Measurements from ENCODE around the gene ACVR1.
A peak's percentile ranks its signal among the peaks of the same experiment; 100 is the strongest.

Gene ACVR1

DNA sequence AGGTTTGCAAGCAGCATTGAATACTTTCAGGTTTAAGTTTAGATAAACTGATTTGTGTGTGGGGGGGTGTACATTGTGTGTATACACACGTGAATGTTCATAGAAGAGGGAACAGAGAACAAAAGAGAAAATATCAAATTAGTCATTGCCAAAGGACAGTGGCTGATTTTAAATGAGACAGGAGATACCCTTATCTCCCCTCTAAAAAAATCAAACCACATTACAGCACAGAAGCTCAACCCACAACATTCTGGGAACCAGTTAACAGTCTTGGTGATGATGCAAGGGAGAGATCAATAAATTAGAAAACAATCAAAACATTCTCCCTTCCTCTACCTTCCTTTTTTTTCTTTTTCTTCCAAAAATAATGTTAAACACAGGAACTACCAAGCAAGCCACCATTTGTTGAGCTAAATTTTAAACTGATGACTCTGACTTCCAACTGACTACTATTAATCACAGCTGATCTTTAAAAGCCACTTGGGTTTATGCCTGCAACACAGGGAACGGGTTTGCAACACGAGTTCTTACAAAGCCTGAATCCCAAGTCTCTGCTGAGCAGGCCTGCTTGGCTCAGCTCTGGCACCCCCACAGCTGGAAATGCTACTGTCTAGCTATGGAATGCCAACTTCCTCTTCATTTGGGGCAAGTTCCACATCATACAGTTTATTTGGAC, 128.3 kb downstream of the ACVR1 start:
- H3K4me3 Mint-ChIP-seq: no peak overlapping the region
- H3K27me3 Mint-ChIP-seq: no peaks in the 10 kb centered on the region
- no peaks in the 10 kb centered on the region for H3K9me3 Mint-ChIP-seq
- peaks cover 20% of the 10 kb centered on the region for H3K4me1 Mint-ChIP-seq (ENCODE audit: low read depth)
- H3K36me3 Mint-ChIP-seq (ENCODE audit: low read depth): peaks cover 70% of the 10 kb centered on the region
- no peak overlapping the region for H3K27ac Mint-ChIP-seq
- DNase-seq: no peak

GRCh38 chr2:157747280-157747679, 128.8 kb downstream of the ACVR1 start:
- peaks cover 68% of the 10 kb centered on the region for H3K36me3 Mint-ChIP-seq (ENCODE audit: low read depth)
- H3K4me1 Mint-ChIP-seq (ENCODE audit: low read depth): peaks cover 25% of the 10 kb centered on the region
- no peak overlapping the region for H3K4me3 Mint-ChIP-seq
- H3K9me3 Mint-ChIP-seq: no peaks in the 10 kb centered on the region
- DNase-seq: no peak
- H3K27ac Mint-ChIP-seq: no peak overlapping the region
- H3K27me3 Mint-ChIP-seq: no peaks in the 10 kb centered on the region

DNA sequence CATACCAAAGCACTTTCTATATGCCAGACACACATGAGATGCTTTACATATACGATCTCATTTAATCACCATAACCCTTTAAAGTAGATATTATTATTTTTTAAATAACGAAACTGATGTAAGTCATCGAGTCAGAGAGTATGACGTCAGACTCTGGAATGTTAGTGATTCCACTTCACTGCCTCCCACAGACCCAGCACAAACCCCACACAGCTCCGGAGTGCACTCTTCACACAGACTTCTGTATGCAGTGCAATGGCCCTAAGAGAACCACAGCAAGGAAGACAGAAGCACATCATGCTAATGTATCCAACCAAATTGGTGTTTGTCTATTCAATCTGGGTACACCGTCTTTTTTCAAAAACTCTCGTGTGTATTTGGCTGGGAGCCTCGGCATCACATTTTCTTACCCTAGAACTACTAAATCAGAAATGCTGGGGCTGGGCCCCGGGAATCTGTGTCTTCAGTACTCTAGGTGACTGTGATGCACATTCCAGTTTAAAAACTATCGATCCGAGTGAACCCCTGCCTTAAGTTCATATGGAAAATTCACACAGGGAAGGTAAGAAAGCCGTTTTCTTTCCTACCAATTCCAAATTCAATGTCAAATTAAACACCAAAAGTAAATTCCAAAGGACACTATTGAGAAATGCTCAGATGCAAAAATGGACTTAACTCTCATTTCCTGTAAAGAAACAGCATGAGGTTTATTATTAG, 129.7 kb downstream of the ACVR1 start:
- Mint-ChIP-seq H3K4me3 (no peak overlapping the region), H3K36me3 (ENCODE audit: low read depth) (peaks cover 68% of the 10 kb centered on the region), H3K27ac (no peak overlapping the region), H3K9me3 (no peaks in the 10 kb centered on the region), H3K4me1 (ENCODE audit: low read depth) (peaks cover 32% of the 10 kb centered on the region), H3K27me3 (no peaks in the 10 kb centered on the region)
- no peak for DNase-seq

DNA sequence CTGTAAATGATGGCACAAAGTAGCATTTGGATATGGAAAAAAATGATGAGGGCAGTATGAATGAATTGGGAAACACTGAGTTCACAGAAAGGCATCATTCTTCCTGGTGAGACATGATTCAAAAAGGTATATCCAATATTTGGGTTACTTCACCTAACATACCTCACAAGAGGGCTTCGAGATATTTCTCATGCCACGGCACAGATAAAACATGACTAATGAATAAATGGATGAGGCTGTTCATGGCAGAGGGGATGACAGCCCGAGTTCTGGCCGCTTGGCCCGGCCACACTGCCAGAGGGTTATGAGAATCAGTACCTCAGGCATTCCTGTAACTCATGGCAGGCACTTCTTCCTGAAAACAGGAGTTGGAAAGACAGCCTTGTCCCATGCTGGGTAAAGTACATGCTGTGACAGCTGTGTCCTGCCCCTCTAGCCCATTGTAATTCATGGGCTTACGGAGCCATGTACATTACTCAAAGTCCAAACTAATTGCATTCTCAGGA, 131.5 kb downstream of the ACVR1 start:
- Mint-ChIP-seq H3K4me3 (no peak overlapping the region), H3K4me1 (ENCODE audit: low read depth) (peaks cover 32% of the 10 kb centered on the region), H3K9me3 (no peaks in the 10 kb centered on the region), H3K27ac (no peak overlapping the region), H3K27me3 (no peaks in the 10 kb centered on the region), H3K36me3 (ENCODE audit: low read depth) (peaks cover 60% of the 10 kb centered on the region)
- no peak for DNase-seq

GRCh38 chr2:157743051-157743450, 133.1 kb downstream of the ACVR1 start:
- H3K36me3 Mint-ChIP-seq (ENCODE audit: low read depth): peaks cover 61% of the 10 kb centered on the region
- DNase-seq: no peak
- no peak overlapping the region for H3K4me3 Mint-ChIP-seq
- H3K9me3 Mint-ChIP-seq: no peaks in the 10 kb centered on the region
- H3K4me1 Mint-ChIP-seq (ENCODE audit: low read depth): peaks cover 30% of the 10 kb centered on the region
- H3K27me3 Mint-ChIP-seq: no peaks in the 10 kb centered on the region
- peak overlapping the region; percentile 38 for H3K27ac Mint-ChIP-seq

DNA sequence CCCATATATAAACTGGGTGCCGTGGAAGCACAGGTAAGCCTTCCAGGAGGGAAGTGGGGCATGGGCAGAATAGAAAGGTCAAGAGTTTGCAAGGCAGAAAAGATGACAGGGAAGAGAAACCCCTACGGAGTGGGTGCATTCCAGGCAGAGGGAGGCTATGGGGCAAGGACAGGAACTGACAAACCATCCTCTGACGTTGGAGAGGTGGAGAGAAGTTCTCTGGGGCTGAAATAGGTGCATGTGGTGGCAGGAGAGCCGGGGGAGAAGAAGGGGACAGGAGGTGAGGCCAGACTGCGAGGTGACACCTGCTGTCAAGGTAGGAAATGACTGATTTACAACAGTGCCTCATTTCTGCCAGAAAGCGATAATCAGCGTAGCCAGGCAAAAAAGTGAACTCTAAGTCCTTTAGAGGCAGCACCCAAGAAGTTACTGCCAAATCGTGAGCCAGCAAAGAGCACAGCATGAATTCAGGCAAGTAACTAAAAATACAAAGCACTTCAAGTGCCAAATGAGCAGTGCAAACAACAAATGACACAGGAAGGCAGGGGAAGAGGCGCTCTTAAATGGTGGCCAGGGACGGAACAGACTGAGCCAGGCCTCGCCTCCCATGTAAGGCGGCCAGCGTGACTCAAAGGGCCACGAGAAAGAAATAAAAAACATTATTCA, 134.2 kb downstream of the ACVR1 start:
- Mint-ChIP-seq H3K9me3 (no peaks in the 10 kb centered on the region), H3K36me3 (ENCODE audit: low read depth) (peaks cover 65% of the 10 kb centered on the region), H3K4me1 (ENCODE audit: low read depth) (peaks cover 24% of the 10 kb centered on the region), H3K27ac (no peak overlapping the region), H3K4me3 (no peak overlapping the region), H3K27me3 (no peaks in the 10 kb centered on the region)
- no peak for DNase-seq

GRCh38 chr2:157737656-157738055, 138.5 kb downstream of the ACVR1 start:
- Mint-ChIP-seq H3K4me1 (ENCODE audit: low read depth) (peaks cover 10% of the 10 kb centered on the region), H3K36me3 (ENCODE audit: low read depth) (peaks cover 83% of the 10 kb centered on the region), H3K27me3 (no peaks in the 10 kb centered on the region), H3K9me3 (no peaks in the 10 kb centered on the region), H3K4me3 (no peak overlapping the region), H3K27ac (no peak overlapping the region)
- DNase-seq: no peak

GRCh38 chr2:157735532-157735931, 140.6 kb downstream of the ACVR1 start:
- Mint-ChIP-seq H3K27me3 (no peaks in the 10 kb centered on the region), H3K4me1 (ENCODE audit: low read depth) (no peaks in the 10 kb centered on the region), H3K36me3 (ENCODE audit: low read depth) (peaks cover 91% of the 10 kb centered on the region), H3K4me3 (no peak overlapping the region), H3K27ac (no peak overlapping the region), H3K9me3 (peaks cover 5% of the 10 kb centered on the region)
- no peak for DNase-seq

- no peaks in the 10 kb centered on the region for H3K27me3 Mint-ChIP-seq
- peaks cover 17% of the 10 kb centered on the region for H3K9me3 Mint-ChIP-seq
- H3K4me3 Mint-ChIP-seq: no peak overlapping the region
- no peaks in the 10 kb centered on the region for H3K4me1 Mint-ChIP-seq (ENCODE audit: low read depth)
- H3K27ac Mint-ChIP-seq: no peak overlapping the region
- DNase-seq: no peak
- peaks cover 93% of the 10 kb centered on the region for H3K36me3 Mint-ChIP-seq (ENCODE audit: low read depth)
These were observed 142.9 kb downstream of the ACVR1 start for GRCh38 chr2:157733263-157733662.

GRCh38 chr2:157732596-157732995, 143.5 kb downstream of the ACVR1 start:
- no peak for DNase-seq
- Mint-ChIP-seq H3K4me1 (ENCODE audit: low read depth) (no peaks in the 10 kb centered on the region), H3K36me3 (ENCODE audit: low read depth) (peaks cover 92% of the 10 kb centered on the region), H3K27me3 (no peaks in the 10 kb centered on the region), H3K9me3 (peaks cover 17% of the 10 kb centered on the region), H3K4me3 (no peak overlapping the region), H3K27ac (no peak overlapping the region)

- H3K27me3 Mint-ChIP-seq: no peaks in the 10 kb centered on the region
- peaks cover 41% of the 10 kb centered on the region for H3K9me3 Mint-ChIP-seq
- no peak overlapping the region for H3K4me3 Mint-ChIP-seq
- H3K27ac Mint-ChIP-seq: no peak overlapping the region
- H3K36me3 Mint-ChIP-seq (ENCODE audit: low read depth): peaks cover 83% of the 10 kb centered on the region
- H3K4me1 Mint-ChIP-seq (ENCODE audit: low read depth): no peaks in the 10 kb centered on the region
- no peak for DNase-seq
These were observed 148.4 kb downstream of the ACVR1 start for GRCh38 chr2:157727693-157728092.

- Mint-ChIP-seq H3K9me3 (peaks cover 43% of the 10 kb centered on the region), H3K27me3 (no peaks in the 10 kb centered on the region), H3K4me3 (no peak overlapping the region), H3K4me1 (ENCODE audit: low read depth) (no peaks in the 10 kb centered on the region), H3K36me3 (ENCODE audit: low read depth) (peaks cover 83% of the 10 kb centered on the region), H3K27ac (no peak overlapping the region)
- DNase-seq: no peak
These were observed 149.2 kb downstream of the ACVR1 start for GRCh38 chr2:157726946-157727345.

DNA sequence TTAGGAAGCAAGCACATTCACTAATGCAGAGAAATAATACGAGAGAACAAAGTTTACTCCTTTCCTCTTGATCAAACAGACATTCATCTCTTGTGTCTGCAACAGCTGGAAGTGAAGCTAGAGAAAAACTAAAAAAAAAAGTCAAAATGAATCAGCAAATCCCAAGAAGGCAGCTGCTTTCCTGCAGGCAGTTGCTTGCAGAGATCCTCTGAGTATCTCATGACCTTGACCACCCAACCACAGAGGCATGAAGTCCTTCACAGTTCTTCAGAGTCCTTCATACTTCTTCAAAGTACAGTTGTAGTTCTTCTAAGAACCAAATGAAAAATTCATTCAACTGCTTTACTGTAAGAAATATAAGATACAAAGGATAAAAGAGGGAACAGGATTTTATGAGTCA, 150.3 kb downstream of the ACVR1 start:
- no peaks in the 10 kb centered on the region for H3K27me3 Mint-ChIP-seq
- no peak for DNase-seq
- peaks cover 44% of the 10 kb centered on the region for H3K9me3 Mint-ChIP-seq
- H3K27ac Mint-ChIP-seq: no peak overlapping the region
- H3K4me1 Mint-ChIP-seq (ENCODE audit: low read depth): no peaks in the 10 kb centered on the region
- no peak overlapping the region for H3K4me3 Mint-ChIP-seq
- peaks cover 80% of the 10 kb centered on the region for H3K36me3 Mint-ChIP-seq (ENCODE audit: low read depth)

DNA sequence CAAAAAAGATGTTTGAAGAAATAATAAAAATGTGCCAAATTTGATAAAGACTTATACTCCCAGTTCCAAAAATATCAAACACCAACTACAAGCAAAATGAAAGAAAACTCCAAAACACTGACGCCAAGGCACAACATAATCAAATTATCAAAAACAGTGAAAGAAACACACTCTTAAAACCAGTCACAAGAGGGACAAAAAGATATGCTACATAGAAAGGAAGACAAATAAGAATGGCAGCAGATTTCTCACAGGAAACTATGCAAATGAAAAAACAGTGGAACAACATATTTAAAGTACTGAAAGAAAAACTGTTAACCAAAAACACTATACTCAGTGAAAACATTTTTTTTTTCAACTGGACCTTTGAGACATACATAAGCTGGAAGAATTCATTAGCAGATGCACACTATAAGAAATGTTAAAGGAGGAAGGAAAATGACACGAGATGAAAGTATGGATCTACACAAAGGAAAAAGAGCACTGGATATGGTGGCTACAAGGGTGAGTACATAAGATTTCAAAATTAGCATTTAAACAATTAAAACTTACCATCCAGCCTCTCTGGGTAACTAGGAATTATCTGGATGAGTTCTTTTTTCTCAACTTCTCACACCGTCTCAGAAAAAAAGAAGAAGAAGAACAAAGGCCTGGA, 153.4 kb downstream of the ACVR1 start:
- no peak for DNase-seq
- Mint-ChIP-seq H3K27me3 (no peaks in the 10 kb centered on the region), H3K36me3 (ENCODE audit: low read depth) (peaks cover 69% of the 10 kb centered on the region), H3K4me3 (no peak overlapping the region), H3K4me1 (ENCODE audit: low read depth) (no peaks in the 10 kb centered on the region), H3K9me3 (peaks cover 33% of the 10 kb centered on the region), H3K27ac (no peak overlapping the region)
